ENCODE results near the gene MAD2L1BP. TPM values are rescaled to one million over a fixed set of nuclear protein-coding genes. Genes with fewer than 3 reads are reported as not detected.

Gene MAD2L1BP
- total RNA-seq, 1 donor from 2014 or later: 27.6 TPM

GRCh38 chr6:43677759-43678158 is 42.1 kb downstream of the MAD2L1BP start:
- Histone ChIP-seq H3K4me1 (peaks cover 58% of the 10 kb centered on the region), H3K4me3 (no peak overlapping the region), H3K36me3 (peaks cover 78% of the 10 kb centered on the region), H3K27ac (replicated peaks) (no peak overlapping the region), H3K27me3 (ENCODE audit: low read depth) (no peaks in the 10 kb centered on the region), H3K9me3 (replicated peaks) (no peaks in the 10 kb centered on the region)
- DNase-seq: no peak
- TF ChIP-seq CTCF (IDR thresholded peaks at IDR 0.05; ENCODE audit: borderline replicate concordance): no peak
- intact Hi-C loops (cut with micrococcal nuclease): no loop called here

GRCh38 chr6:43678341-43678740 is 42.7 kb downstream of the MAD2L1BP start:
- intact Hi-C loops (cut with micrococcal nuclease): no loop called here
- no peaks in the 10 kb centered on the region for H3K27me3 ChIP-seq (ENCODE audit: low read depth)
- no peak for TF ChIP-seq CTCF (IDR thresholded peaks at IDR 0.05; ENCODE audit: borderline replicate concordance)
- DNase-seq: no peak
- H3K4me3 ChIP-seq: no peak overlapping the region
- peaks cover 58% of the 10 kb centered on the region for H3K4me1 ChIP-seq
- H3K27ac ChIP-seq (replicated peaks): no peak overlapping the region
- H3K36me3 ChIP-seq: peaks cover 72% of the 10 kb centered on the region
- H3K9me3 ChIP-seq (replicated peaks): no peaks in the 10 kb centered on the region

GRCh38 chr6:43679057-43679456 is 43.4 kb downstream of the MAD2L1BP start:
- Histone ChIP-seq H3K9me3 (replicated peaks) (no peaks in the 10 kb centered on the region), H3K27ac (replicated peaks) (no peak overlapping the region), H3K4me1 (peaks cover 58% of the 10 kb centered on the region), H3K27me3 (ENCODE audit: low read depth) (no peaks in the 10 kb centered on the region), H3K4me3 (no peak overlapping the region), H3K36me3 (peaks cover 65% of the 10 kb centered on the region)
- TF ChIP-seq CTCF (IDR thresholded peaks at IDR 0.05; ENCODE audit: borderline replicate concordance): no peak
- DNase-seq: no peak
- intact Hi-C loops (cut with micrococcal nuclease): no loop called here

DNA sequence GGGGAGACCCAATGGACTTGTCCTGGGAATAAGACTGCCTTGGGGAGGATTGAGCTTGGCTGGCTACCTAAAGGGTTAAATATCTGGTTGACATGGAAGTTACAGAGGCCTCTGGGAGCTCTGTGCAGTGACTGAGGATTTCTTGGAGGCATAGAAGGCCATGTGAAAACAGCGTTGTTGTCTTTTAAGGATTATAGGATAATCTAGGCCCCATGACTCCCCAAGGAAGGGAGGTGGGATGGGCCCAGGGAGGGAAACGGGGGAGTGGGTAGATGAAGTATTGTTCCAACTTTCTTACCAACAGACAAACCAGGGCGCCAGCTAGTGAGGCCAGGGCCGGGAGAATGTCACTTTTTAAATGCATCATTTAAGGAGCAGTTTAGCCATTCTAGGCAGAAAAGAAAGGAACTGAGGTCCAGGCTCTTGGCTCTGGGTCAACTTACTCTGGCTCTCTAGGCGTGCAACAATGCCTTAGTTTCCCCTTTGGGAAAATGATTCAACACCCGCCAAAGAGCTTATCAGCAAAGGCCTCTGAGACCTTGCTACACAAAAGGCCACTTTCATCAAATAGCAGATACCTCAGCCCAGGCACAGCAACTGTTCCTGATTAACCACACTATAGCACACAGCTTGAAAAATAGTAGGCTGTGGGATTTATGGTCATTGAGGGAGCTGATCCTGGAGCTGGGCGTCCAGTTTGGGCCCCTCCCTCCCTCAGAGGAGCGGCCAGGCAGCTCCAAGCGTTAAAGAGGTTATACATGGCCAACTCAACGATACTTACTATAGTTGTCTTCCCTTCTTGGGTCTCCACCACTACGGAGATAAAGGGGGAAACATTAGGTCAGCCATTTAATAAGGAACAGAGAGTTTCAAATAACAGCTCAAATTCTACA is 44.9 kb downstream of the MAD2L1BP start:
- TF ChIP-seq CTCF (IDR thresholded peaks at IDR 0.05; ENCODE audit: borderline replicate concordance): no peak
- Histone ChIP-seq H3K27me3 (ENCODE audit: low read depth) (no peaks in the 10 kb centered on the region), H3K4me3 (no peak overlapping the region), H3K27ac (replicated peaks) (peak overlapping the region; percentile 75), H3K4me1 (peaks cover 72% of the 10 kb centered on the region), H3K9me3 (replicated peaks) (no peaks in the 10 kb centered on the region), H3K36me3 (peaks cover 50% of the 10 kb centered on the region)
- intact Hi-C loops (cut with micrococcal nuclease): no loop called here
- DNase-seq: no peak

DNA sequence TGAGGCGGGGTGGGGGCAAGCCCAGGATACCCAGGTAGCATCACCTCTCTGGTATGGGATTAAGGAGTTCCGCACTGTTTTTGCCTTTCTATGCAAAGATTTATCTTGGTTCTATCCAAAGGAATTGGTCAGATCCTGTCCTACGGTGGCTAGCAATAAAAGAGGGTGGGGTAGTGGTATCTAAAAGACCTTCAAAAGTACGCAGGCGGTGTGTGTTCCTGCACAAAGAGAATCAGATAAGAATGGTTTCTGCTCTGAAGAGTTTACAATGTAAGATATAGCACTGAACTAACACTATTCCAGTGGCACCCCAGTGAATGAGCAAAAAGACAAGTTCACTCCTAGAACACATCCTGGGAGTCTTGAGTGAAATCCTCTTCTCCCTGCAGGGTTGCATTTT is 45.7 kb downstream of the MAD2L1BP start:
- Histone ChIP-seq H3K36me3 (peaks cover 43% of the 10 kb centered on the region), H3K9me3 (replicated peaks) (no peaks in the 10 kb centered on the region), H3K27ac (replicated peaks) (peak overlapping the region; percentile 75), H3K27me3 (ENCODE audit: low read depth) (no peaks in the 10 kb centered on the region), H3K4me3 (no peak overlapping the region), H3K4me1 (peaks cover 80% of the 10 kb centered on the region)
- DNase-seq: no peak
- intact Hi-C loops (cut with micrococcal nuclease): no loop called here
- TF ChIP-seq CTCF (IDR thresholded peaks at IDR 0.05; ENCODE audit: borderline replicate concordance): no peak

All from left ventricle myocardium inferior (tissue), 1 donor.